Measurements from ENCODE around the gene LYRM4.
A peak's percentile ranks its signal among the peaks of the same experiment; 100 is the strongest.

LYRM4 gene

GRCh38 chr6:5241252-5241651 lies 19.5 kb downstream of the LYRM4 start:
- DNase-seq: no peak

- DNase-seq: no peak
Observed at GRCh38 chr6:5238336-5238735, 22.4 kb downstream of the LYRM4 start.

- DNase-seq: no peak
Observed at GRCh38 chr6:5237805-5238204, 22.9 kb downstream of the LYRM4 start.

DNA sequence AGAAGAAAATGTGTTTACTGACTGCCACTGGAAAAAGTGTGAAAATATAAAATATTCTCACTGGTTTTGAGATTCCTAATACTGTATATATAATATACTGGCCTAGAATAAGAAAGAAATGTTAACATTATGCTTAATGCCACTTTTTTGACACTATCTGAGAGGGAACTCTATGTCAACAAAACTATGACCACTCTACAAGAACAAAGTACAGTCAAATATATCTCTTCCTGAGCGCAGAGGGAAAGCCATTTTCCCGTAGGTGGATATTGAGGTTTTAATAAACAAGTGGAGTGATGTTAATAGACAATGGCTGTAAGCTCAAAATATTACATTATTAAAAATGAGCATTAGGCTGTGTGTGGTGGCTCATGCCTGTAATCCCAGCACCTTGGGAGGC lies 24.9 kb downstream of the LYRM4 start:
- DNase-seq: no peak

GRCh38 chr6:5234874-5235273 lies 25.9 kb downstream of the LYRM4 start:
- no peak for DNase-seq

DNA sequence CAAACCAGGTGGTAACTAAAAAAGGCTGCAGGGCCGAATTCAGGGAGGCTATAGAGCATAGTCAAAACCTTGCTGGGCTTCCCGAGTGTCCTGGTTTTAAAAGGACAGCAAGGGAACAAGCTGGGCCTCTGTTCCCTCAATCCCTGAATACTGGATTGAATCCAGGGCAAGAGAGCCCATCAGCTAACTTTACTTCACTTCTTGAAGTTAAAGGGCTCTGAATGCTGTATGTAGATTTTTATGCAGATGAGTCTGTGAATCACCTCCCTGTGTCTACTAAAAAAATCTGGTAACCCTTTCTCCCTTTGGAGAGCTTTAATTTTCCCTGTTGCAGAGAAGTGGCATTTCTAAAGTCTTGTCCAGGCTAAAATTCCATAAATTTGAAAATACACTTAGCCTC lies 29.5 kb downstream of the LYRM4 start:
- no peak for DNase-seq

- no peak for DNase-seq
Observed at GRCh38 chr6:5230081-5230480, 30.7 kb downstream of the LYRM4 start.

- peak; percentile 55 for DNase-seq
Observed at GRCh38 chr6:5229356-5229755, 31.4 kb downstream of the LYRM4 start.

DNA sequence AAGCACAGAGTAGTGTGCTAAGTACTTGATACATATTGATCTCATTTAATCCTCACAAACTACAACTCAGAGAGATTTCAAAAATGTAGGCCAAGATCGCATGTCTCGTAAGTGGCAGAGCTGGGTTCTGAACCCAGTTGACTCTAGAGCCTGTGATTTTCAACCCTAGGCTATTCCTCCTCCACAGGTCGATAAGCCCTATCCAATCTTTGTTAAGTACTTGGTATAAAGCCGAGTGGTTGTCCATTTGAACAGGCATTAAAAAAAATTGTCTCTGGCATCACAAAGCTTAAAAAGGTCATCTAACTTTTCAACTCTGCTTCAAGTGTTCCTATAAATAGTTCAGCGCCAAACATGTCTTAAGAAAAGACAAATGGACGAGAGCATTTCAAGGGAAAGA lies 37.4 kb downstream of the LYRM4 start:
- no peak for DNase-seq

DNA sequence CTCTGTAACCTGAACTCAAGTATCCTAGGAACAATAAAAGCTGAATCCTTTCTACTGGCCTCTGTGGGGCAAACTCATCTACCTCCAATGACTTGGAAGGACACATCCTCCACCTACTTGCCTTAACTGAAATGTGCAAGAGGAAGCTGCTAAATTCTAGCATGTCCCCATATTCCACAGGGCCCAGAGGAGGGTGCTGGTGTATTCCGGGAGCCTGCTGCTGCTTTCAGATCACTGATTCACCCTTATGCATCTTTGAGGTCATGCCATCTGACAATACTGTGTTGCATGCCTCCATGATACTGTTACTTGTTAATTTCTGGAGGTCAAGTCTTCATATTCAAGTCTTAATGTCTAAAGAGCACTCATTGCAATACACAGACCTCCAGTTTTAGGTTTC lies 40.3 kb downstream of the LYRM4 start:
- DNase-seq: no peak

GRCh38 chr6:5219011-5219691 lies 41.6 kb downstream of the LYRM4 start:
- DNase-seq: no peak

DNA sequence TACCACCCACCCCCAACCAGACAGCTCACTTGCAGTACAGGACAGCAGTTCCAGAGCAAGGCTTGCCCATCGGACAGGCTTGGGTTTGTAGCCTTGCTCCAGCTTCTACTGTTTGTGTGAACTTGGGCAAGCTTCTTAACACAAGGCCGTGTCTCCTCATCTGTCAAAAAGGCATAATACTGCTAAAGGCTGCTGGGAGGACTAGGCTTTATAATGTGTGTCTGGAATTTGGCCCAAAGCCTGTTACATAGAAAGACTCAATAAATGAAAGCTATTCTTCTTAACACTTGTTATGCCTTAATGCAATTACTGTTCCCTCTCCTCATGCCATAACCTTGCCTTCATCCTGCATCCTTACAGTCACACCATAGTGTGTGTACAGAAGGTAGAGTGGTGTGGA lies 43.4 kb downstream of the LYRM4 start:
- no peak for DNase-seq

DNA sequence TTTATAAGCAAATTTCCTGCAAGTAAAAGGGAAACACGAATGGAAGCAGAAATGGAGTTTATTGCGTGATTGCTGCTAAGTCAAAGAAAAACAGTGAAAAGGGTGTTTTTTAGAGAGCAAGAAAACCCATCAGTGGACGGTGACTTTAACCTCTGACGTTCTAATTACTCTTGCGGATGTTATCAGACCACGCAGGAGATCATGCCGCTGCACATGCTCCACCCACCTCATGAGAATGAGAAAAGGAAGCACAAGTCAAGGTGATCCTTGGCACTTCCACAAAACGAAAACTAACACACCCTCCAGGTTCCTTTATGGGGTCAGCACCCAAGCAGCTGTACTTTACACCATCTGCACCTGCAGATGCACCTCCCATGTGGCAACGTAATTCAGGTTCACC lies 45.0 kb downstream of the LYRM4 start:
- no peak for DNase-seq

- no peak for DNase-seq
Observed at GRCh38 chr6:5215159-5215558, 45.6 kb downstream of the LYRM4 start.

- DNase-seq: peak; percentile 94
Observed at GRCh38 chr6:5214570-5215052, 46.1 kb downstream of the LYRM4 start.

DNA sequence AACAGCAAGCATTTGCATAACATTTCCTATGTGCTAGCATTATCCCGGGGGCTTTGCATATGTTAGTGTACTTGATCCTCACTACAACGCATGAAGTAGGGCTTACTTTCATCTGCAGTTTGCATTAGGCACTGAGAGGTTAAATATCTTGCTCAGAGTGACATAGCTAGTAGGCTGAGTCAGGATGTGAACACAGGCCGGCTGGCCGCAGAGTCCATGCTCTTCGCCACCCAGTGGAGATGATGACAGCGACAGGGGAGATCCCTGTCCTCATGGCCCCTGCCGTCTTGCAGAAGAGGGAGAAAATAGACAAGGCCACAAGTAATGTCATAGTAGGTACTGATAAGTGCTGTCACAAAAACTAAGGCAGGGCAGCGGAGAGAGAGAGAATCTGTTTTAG lies 46.9 kb downstream of the LYRM4 start:
- no peak for DNase-seq

DNA sequence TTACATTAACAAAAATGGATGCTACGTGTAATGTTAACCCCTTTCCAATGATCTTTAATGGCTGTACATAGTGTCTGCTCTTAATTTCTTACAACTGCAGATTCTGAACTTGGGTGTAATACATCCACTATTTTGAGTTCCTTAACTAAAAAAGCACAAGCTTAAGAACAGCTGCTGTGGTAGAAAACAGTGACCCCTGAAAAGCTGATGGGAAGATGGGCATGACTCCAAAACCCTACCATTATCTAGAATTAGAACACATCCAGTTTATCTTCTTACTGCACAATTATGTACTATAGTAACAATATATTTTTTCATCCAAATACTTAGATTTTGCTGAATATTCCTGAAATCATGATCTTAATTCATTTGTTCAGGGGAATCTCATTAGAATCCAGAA lies 49.3 kb downstream of the LYRM4 start:
- DNase-seq: no peak

DNA sequence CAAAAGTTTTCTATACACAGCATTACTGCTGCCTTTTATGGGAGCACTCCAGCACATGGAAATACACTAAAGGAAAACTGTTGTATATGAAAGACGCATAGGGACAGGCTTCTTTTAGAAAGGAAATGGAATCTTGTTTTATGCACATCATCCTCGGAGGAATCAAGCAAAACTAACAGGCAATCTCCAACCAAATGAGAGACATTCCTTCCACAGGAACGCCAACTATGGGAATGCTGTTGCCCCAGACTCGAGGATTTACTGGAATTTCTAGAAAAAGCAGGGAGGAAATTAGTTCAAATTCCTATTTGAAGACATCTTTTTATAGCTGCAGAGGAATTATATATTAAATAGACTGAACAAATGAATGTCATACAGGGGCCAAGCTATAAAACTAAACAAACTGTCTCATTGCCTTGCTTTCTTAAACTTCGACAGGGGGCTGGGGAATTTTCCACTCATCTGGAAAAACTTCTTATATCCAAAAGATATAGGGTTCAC lies 52.2 kb downstream of the LYRM4 start:
- no peak for DNase-seq

DNA sequence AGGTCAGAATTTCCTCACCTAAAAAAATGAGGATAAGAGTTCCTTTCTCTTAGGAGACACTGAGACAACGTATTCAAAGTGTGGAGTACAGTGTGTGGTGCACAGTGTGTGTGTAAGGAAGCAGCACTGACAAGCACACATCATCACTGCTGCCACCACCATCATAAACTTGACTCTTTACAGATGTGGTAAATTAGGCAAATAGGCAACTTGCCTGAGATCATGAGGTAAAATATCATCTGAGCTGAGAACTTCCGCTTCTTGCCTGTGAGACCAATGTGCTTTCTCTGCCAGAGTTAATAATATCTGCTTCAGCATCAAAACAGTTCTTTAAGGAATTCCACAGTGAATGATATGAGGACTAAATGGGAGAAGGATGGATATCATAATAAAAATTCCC lies 52.7 kb downstream of the LYRM4 start:
- DNase-seq: no peak

- no peak for DNase-seq
Observed at GRCh38 chr6:5206920-5207561, 53.7 kb downstream of the LYRM4 start.

DNA sequence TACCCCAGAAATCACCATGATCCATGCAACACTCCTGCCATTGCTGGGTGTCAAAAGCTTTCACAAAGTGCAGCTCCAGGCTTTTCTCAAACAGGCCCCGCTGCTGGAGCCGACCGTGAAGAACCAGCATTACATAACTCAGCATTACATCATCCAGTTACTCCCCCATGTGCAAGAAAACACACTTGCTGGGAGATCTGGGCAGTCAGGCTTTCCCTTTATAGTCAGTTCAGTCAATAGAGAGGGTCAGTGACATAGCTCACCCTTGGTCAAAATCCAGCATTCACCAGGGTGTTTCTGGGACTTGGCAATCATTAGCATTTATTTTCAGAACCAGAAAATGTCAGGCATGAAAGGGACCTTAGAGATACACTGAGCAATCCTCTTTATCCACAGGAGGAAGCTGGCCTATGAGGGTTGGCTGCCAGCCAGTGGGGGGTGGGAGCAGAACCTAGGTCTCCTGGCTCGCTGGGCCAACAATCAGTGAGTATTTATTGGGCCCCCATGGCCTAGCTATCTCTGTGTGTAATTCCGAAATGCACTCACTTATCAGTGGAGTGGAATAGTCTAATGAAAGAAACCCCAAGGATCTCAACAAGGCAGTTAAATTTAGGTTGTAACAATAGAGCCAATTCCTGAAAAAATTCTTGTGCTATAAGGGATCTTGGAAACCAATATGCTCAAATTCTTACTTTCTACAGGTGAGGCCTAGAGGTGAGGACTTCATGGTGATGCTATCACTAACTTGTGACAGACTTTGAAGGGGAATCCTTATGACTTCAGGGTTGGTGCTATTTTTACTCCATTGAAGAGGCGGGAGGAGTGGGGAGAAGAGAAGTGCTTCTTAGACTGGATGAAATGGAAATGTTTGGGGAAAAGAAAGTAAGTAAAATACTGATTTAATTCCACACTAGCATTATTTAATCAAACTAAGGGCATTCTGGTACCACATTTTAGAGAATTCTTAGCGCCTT lies 54.6 kb downstream of the LYRM4 start:
- DNase-seq: no peak

DNA sequence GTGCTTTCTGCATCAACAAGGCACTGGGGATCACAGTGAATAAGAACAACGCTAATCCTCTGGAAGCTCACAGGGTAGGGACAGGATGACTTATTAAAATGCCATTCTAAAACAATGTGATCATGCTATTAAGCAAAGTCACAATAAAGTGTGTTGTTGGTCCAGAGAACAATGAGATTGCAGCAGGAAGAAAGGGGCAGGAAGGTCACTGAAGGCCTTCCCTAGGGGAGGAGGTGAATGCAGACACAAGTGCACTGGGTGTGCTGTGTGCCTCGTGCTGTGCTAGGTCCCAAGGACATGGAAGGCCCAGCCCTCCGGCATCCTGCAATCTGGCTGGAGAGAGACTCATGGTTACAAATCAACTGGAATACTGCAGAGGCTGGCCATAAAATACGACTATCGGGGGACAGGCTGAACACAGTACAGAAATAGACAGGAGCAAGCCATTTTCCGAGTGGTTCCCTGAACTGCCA lies 55.7 kb downstream of the LYRM4 start:
- no peak for DNase-seq

DNA sequence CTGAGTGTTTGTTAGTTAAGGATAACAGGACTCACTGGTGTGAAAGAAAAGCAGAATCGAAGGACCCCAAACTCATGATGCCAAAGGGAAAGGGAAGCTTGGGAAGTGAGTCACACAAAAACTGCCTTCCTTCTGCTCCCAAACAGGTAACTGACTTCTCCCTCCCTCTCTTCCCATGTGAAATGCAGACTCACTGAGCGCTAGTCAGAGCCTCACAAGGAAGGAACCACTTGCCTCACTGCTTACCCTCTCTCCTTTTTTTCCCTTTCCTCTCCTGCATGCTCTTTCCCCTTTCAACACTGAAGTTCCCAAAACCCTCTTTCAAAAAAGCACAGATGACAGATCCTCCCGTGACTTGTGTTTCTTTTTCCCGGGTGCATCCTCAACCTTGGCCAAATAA lies 56.4 kb downstream of the LYRM4 start:
- DNase-seq: no peak
